HUES48 (cell line): ENCODE measurements around the gene SMAD4.
"Not testable (repeated sequence)": the region's sequence is repeated elsewhere in the genome, so short reads cannot be mapped to it uniquely, and the experiment has no call there.

ENCODE experiments used
- H3K27ac ChIP-seq: one replicate; pipeline ENCODE4 v1.7.0; 2013; ENCODE audit warnings: low read depth, low read length, inconsistent platforms
- H3K27me3 ChIP-seq: 2 replicates; pipeline ENCODE4 v1.6.1; 2013; ENCODE audit warnings: mild to moderate bottlenecking, low read length; ENCODE audit not compliant: control insufficient read depth, insufficient read depth
- H3K36me3 ChIP-seq: 2 replicates; pipeline ENCODE4 v1.6.1; 2013; ENCODE audit warnings: low read length; ENCODE audit not compliant: control insufficient read depth, insufficient read depth
- H3K4me1 ChIP-seq: 2 replicates; pipeline ENCODE4 v1.6.1; 2013; ENCODE audit warnings: mild to moderate bottlenecking, low read length; ENCODE audit not compliant: control insufficient read depth, insufficient read depth
- H3K4me3 ChIP-seq: 2 replicates; pipeline ENCODE4 v1.5.1; 2013; ENCODE audit warnings: mild to moderate bottlenecking, low read depth, low read length
- H3K9ac ChIP-seq: 2 replicates; pipeline ENCODE4 v1.6.1; 2013; ENCODE audit warnings: mild to moderate bottlenecking, low read depth, low read length, moderate library complexity
- H3K9me3 ChIP-seq: 2 replicates; pipeline ENCODE4 v1.6.1; 2013; ENCODE audit warnings: low read length; ENCODE audit not compliant: control insufficient read depth, insufficient read depth

The SMAD4 gene

GRCh38 chr18:51111633-51112355 is 81.8 kb downstream of the SMAD4 start:
- not testable (repeated sequence) for H3K9ac ChIP-seq, H3K4me3 ChIP-seq, H3K27ac ChIP-seq, H3K4me1 ChIP-seq, H3K9me3 ChIP-seq, H3K36me3 ChIP-seq, H3K27me3 ChIP-seq

- not testable (repeated sequence) for H3K27me3 ChIP-seq, H3K9me3 ChIP-seq, H3K4me3 ChIP-seq, H3K27ac ChIP-seq, H3K9ac ChIP-seq, H3K36me3 ChIP-seq, H3K4me1 ChIP-seq
Measured at GRCh38 chr18:51116996-51117395, 87.0 kb downstream of the SMAD4 start.

DNA sequence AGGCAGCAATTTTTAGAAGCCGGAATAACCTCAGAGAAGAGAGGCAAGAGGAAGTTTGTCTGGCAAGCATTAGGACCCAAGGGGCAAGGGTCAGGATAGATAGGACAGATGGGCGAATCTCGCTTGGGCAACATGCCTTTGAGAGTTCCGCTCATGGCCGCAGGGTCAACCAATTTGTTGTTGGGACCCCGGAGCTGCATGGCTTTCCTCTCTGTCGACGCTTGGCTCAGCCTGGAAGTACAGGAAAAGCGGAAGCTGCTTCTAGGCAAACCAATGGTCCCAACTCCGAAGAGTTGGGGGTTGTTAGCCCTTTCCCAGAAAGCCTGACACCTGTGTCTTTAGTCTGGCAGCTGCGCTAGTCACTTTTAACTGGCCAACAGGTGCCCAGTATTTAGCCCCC is 89.5 kb downstream of the SMAD4 start:
- not testable (repeated sequence) for H3K4me3 ChIP-seq, H3K36me3 ChIP-seq, H3K9me3 ChIP-seq, H3K27me3 ChIP-seq, H3K27ac ChIP-seq, H3K9ac ChIP-seq, H3K4me1 ChIP-seq

DNA sequence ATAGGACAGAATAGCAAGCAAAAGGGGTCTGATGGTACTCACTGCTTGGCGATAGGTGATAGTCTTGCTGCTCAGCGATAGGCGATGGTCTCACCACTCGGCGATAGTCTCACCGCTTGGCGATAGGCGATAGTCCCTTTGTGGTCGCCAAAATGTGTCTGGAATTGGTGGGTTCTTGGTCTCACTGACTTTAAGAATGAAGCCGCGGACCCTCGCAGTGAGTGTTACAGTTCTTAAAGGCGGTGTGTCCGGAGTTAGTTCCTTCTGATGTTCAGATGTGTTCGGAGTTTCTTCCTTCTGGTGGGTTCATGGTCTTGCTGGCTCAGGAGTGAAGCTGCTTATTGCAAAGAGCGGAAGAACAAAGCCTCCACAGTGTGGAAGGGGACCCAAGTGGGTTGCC is 90.0 kb downstream of the SMAD4 start:
- not testable (repeated sequence) for H3K27ac ChIP-seq, H3K27me3 ChIP-seq, H3K9ac ChIP-seq, H3K9me3 ChIP-seq, H3K4me1 ChIP-seq, H3K36me3 ChIP-seq, H3K4me3 ChIP-seq

DNA sequence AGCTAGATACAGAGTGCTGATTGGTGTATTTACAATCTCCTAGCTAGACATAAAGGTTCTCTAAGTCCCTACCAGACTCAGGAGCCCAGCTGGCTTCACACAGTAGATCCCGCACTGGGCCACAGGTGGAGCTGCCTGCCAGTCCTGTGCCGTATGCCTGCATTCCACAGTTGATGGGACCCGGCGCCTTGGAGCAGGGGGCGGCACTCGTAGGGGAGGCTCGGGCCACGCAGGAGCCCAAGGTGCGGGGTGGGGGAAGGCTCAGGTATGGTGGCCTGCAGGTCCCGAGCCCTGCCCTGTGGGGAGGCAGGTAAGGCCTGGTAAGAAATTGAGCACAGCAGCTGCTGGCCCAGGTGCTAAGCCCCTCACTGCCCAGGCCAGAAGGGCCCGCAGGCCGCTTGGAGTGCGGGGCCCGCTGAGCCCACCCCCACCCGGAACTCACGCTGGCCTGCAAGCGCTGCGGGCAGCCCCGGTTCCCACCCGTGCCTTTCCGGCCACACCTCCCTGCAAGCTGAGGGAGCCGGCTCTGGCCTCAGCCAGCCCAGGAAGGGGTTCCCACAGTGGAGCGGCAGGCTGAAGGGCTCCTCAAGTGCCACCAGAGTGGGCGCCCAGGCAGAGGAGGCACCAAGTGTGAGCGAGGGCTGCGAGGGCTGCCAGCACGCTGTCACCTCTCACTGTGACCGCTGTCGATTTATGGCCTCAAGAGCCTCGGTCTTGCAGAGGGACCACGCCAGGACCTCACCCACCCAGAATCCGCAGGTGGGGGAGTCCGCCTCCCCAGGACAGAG is 91.0 kb downstream of the SMAD4 start:
- H3K27ac ChIP-seq = no peak overlapping the region
- no peaks in the 10 kb centered on the region for H3K27me3 ChIP-seq
- no peaks in the 10 kb centered on the region for H3K36me3 ChIP-seq
- H3K4me3 ChIP-seq = no peak overlapping the region
- H3K4me1 ChIP-seq = no peaks in the 10 kb centered on the region; the same call in 1 of the 2 replicates
- no peak overlapping the region for H3K9ac ChIP-seq
- no peaks in the 10 kb centered on the region for H3K9me3 ChIP-seq

DNA sequence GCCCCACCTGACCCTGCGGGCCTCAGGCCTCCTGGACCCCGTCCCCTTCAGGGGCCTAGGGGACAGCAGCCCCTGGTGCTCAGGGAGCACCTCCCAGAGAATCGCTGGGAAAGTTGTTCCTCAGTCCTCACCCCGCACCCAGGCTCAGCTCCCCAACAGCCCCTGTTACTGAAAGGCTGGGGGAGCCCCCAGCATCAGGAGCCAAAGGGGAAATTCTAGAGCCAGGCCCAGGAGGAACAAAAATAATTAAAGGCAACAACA is 91.5 kb downstream of the SMAD4 start:
- H3K4me3 ChIP-seq = no peak overlapping the region
- no peaks in the 10 kb centered on the region for H3K9me3 ChIP-seq
- H3K27me3 ChIP-seq = no peaks in the 10 kb centered on the region
- no peaks in the 10 kb centered on the region; the same call in 1 of the 2 replicates for H3K4me1 ChIP-seq
- H3K9ac ChIP-seq = no peak overlapping the region
- H3K27ac ChIP-seq = no peak overlapping the region
- no peaks in the 10 kb centered on the region for H3K36me3 ChIP-seq

- Histone ChIP-seq H3K9me3 (no peaks in the 10 kb centered on the region), H3K36me3 (no peaks in the 10 kb centered on the region), H3K27me3 (no peaks in the 10 kb centered on the region), H3K9ac (no peak overlapping the region), H3K27ac (no peak overlapping the region), H3K4me3 (no peak overlapping the region), H3K4me1 (no peaks in the 10 kb centered on the region; the same call in 1 of the 2 replicates)
Measured at GRCh38 chr18:51122266-51123045, 92.4 kb downstream of the SMAD4 start.

- no peak overlapping the region for H3K9ac ChIP-seq
- no peaks in the 10 kb centered on the region for H3K27me3 ChIP-seq
- H3K4me1 ChIP-seq = no peaks in the 10 kb centered on the region; the same call in 1 of the 2 replicates
- H3K36me3 ChIP-seq = no peaks in the 10 kb centered on the region
- H3K4me3 ChIP-seq = no peak overlapping the region
- no peaks in the 10 kb centered on the region for H3K9me3 ChIP-seq
- H3K27ac ChIP-seq = no peak overlapping the region
Measured at GRCh38 chr18:51123046-51123395, 93.0 kb downstream of the SMAD4 start.

DNA sequence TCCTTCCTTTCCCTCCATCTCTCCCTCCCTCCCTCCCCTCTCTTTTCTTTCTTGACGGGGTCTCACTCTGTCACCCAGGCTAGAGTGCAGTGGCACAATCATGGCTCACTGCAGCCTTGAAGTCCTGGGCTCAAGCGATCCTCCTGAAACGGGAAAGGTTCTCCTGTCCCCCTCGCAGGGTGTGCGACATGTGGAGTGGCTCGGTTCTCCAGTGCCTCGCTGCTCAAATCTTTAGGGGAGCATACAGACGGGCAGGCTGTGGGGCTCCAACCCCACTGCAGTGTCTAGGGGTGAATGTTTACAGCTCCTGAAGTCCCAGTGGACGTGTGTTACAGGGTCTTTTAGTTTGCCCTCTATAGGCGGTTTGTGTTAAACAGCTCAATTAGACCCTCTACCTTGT is 93.5 kb downstream of the SMAD4 start:
- Histone ChIP-seq H3K4me3 (no peak overlapping the region), H3K27me3 (no peaks in the 10 kb centered on the region), H3K27ac (no peak overlapping the region), H3K4me1 (no peaks in the 10 kb centered on the region; the same call in 1 of the 2 replicates), H3K9ac (no peak overlapping the region), H3K9me3 (no peaks in the 10 kb centered on the region), H3K36me3 (no peaks in the 10 kb centered on the region)

DNA sequence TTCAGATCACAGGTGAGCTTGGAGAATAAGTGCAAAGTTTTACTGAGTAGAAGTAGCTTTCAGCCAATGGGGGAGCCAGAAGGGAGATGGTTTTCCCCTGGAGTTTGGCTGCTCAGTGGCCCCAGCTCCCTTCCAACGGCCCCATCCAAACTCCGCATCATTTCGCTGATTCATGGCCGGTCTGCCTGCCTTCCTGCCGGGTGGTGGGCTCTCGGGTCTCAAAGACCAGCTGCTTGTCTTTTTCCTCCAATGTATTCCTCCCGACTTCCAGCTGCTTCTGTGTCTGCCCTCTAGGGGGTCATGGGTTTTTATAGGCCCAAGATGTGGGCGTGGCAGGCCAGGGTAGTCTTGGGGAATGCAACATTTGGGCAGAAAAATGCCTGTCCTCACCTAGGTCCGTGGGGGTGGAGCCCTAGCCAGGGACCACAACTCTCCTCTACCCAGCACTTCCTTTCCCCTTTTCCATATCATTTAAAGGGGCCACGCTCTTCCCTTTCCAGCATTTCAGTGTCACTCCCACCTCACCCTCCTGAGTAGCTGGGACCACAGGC is 94.0 kb downstream of the SMAD4 start:
- H3K27ac ChIP-seq = no peak overlapping the region
- no peaks in the 10 kb centered on the region for H3K36me3 ChIP-seq
- no peak overlapping the region for H3K9ac ChIP-seq
- no peaks in the 10 kb centered on the region; the same call in 1 of the 2 replicates for H3K4me1 ChIP-seq
- H3K27me3 ChIP-seq = no peaks in the 10 kb centered on the region
- no peak overlapping the region for H3K4me3 ChIP-seq
- H3K9me3 ChIP-seq = no peaks in the 10 kb centered on the region

- Histone ChIP-seq H3K27ac (no peak overlapping the region), H3K27me3 (no peaks in the 10 kb centered on the region), H3K9ac (no peak overlapping the region), H3K9me3 (no peaks in the 10 kb centered on the region), H3K4me1 (no peaks in the 10 kb centered on the region; the same call in 1 of the 2 replicates), H3K4me3 (no peak overlapping the region), H3K36me3 (no peaks in the 10 kb centered on the region)
Measured at GRCh38 chr18:51125976-51126375, 96.0 kb downstream of the SMAD4 start.
